Measurements from ENCODE around the gene SLC44A1.

The SLC44A1 gene

GRCh38 chr9:105273731-105274130, 29.3 kb downstream of the SLC44A1 start:
- H3K36me3 ChIP-seq (ENCODE audit: control insufficient read depth, insufficient read depth, low read length): no peaks in the 10 kb centered on the region
- TF ChIP-seq, protein P1, sequence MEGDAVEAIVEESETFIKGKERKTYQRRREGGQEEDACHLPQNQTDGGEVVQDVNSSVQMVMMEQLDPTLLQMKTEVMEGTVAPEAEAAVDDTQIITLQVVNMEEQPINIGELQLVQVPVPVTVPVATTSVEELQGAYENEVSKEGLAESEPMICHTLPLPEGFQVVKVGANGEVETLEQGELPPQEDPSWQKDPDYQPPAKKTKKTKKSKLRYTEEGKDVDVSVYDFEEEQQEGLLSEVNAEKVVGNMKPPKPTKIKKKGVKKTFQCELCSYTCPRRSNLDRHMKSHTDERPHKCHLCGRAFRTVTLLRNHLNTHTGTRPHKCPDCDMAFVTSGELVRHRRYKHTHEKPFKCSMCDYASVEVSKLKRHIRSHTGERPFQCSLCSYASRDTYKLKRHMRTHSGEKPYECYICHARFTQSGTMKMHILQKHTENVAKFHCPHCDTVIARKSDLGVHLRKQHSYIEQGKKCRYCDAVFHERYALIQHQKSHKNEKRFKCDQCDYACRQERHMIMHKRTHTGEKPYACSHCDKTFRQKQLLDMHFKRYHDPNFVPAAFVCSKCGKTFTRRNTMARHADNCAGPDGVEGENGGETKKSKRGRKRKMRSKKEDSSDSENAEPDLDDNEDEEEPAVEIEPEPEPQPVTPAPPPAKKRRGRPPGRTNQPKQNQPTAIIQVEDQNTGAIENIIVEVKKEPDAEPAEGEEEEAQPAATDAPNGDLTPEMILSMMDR (IDR thresholded peaks at IDR 0.05): no peak
- H3K9ac ChIP-seq: no peak overlapping the region
- no peaks in the 10 kb centered on the region for H3K9me3 ChIP-seq (ENCODE audit: control insufficient read depth, low read length)
- peaks cover 10% of the 10 kb centered on the region for H3K79me2 ChIP-seq
- H3K27me3 ChIP-seq (ENCODE audit: control insufficient read depth, insufficient read depth, low read length): no peaks in the 10 kb centered on the region
- no peak overlapping the region for H3K4me2 ChIP-seq (ENCODE audit: low read length)
- no peak overlapping the region for H2AFZ ChIP-seq
- H3K4me1 ChIP-seq: peaks cover 7% of the 10 kb centered on the region
- no peak overlapping the region for H3K4me3 ChIP-seq (ENCODE audit: low read depth, low read length)
- no peak overlapping the region for H3K27ac ChIP-seq

- no peak overlapping the region for H3K9ac ChIP-seq
- TF ChIP-seq, protein P1 (IDR thresholded peaks at IDR 0.05): no peak
- no peaks in the 10 kb centered on the region for H3K36me3 ChIP-seq (ENCODE audit: control insufficient read depth, insufficient read depth, low read length)
- H3K4me3 ChIP-seq (ENCODE audit: low read depth, low read length): no peak overlapping the region
- no peaks in the 10 kb centered on the region for H3K9me3 ChIP-seq (ENCODE audit: control insufficient read depth, low read length)
- no peak overlapping the region for H2AFZ ChIP-seq
- no peaks in the 10 kb centered on the region for H3K27me3 ChIP-seq (ENCODE audit: control insufficient read depth, insufficient read depth, low read length)
- no peak overlapping the region for H3K4me2 ChIP-seq (ENCODE audit: low read length)
- peaks cover 14% of the 10 kb centered on the region for H3K79me2 ChIP-seq
- no peak overlapping the region for H3K27ac ChIP-seq
- peaks cover 7% of the 10 kb centered on the region for H3K4me1 ChIP-seq
Measured at GRCh38 chr9:105275111-105275510, 30.7 kb downstream of the SLC44A1 start.

DNA sequence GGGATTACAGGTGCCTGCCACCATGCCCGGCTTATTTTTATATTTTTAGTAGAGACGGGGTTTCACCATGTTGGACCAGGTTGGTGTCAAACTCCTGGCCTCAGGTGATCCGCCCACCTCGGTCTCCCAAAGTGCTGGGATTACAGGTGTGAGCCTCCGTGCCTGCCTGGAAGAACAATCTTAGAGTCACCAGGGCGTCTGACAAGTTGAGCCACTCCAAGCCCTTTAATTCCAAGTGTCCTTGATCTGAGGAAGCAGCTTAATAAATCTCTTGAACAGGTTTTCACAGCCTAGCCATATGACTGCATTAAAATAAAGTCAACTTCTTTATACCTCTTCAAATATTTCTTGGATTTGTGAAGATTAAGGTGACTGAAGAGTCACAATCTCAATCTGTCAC, 31.5 kb downstream of the SLC44A1 start:
- H3K27ac ChIP-seq: no peak overlapping the region
- H3K4me1 ChIP-seq: peaks cover 3% of the 10 kb centered on the region
- H3K4me3 ChIP-seq (ENCODE audit: low read depth, low read length): no peak overlapping the region
- H3K9ac ChIP-seq: no peak overlapping the region
- TF ChIP-seq, protein P1 (IDR thresholded peaks at IDR 0.05): no peak
- H2AFZ ChIP-seq: no peak overlapping the region
- H3K36me3 ChIP-seq (ENCODE audit: control insufficient read depth, insufficient read depth, low read length): no peaks in the 10 kb centered on the region
- peaks cover 19% of the 10 kb centered on the region for H3K79me2 ChIP-seq
- no peaks in the 10 kb centered on the region for H3K9me3 ChIP-seq (ENCODE audit: control insufficient read depth, low read length)
- H3K27me3 ChIP-seq (ENCODE audit: control insufficient read depth, insufficient read depth, low read length): no peaks in the 10 kb centered on the region
- no peak overlapping the region for H3K4me2 ChIP-seq (ENCODE audit: low read length)

DNA sequence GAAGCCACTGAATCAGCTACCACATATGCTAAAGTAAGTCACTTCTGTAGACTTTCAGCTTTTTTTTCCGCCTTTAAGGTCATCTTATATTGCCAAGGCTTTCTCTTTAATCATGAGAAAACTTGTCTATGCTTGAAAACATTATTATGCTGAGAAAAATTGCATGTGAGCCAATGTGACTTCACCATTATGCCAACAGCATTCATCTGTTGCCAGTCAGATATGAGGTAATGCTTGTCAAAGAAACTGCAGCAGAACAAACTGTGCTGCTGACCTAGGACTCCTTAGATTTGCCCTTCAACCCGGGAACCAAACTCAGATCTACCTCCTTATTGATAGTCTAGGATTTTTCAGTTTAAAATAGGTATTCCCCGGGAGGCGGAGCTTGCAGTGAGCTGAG, 34.3 kb downstream of the SLC44A1 start:
- Histone ChIP-seq H2AFZ (no peak overlapping the region), H3K79me2 (peaks cover 30% of the 10 kb centered on the region), H3K9me3 (ENCODE audit: control insufficient read depth, low read length) (no peaks in the 10 kb centered on the region), H3K27ac (no peak overlapping the region), H3K27me3 (ENCODE audit: control insufficient read depth, insufficient read depth, low read length) (no peaks in the 10 kb centered on the region), H3K4me3 (ENCODE audit: low read depth, low read length) (no peak overlapping the region), H3K4me2 (ENCODE audit: low read length) (no peak overlapping the region), H3K9ac (no peak overlapping the region), H3K36me3 (ENCODE audit: control insufficient read depth, insufficient read depth, low read length) (no peaks in the 10 kb centered on the region), H3K4me1 (no peaks in the 10 kb centered on the region)
- TF ChIP-seq, protein P1 (IDR thresholded peaks at IDR 0.05): no peak

- no peak overlapping the region for H3K27ac ChIP-seq
- H3K9me3 ChIP-seq (ENCODE audit: control insufficient read depth, low read length): no peaks in the 10 kb centered on the region
- TF ChIP-seq, protein P1 (IDR thresholded peaks at IDR 0.05): no peak
- no peaks in the 10 kb centered on the region for H3K27me3 ChIP-seq (ENCODE audit: control insufficient read depth, insufficient read depth, low read length)
- H3K4me3 ChIP-seq (ENCODE audit: low read depth, low read length): no peak overlapping the region
- H3K79me2 ChIP-seq: peaks cover 28% of the 10 kb centered on the region
- no peaks in the 10 kb centered on the region for H3K4me1 ChIP-seq
- H3K4me2 ChIP-seq (ENCODE audit: low read length): no peak overlapping the region
- no peak overlapping the region for H2AFZ ChIP-seq
- H3K9ac ChIP-seq: no peak overlapping the region
- no peaks in the 10 kb centered on the region for H3K36me3 ChIP-seq (ENCODE audit: control insufficient read depth, insufficient read depth, low read length)
Measured at GRCh38 chr9:105280691-105281090, 36.2 kb downstream of the SLC44A1 start.

Measured in parathyroid adenoma (tissue), 2 donors.